ENCODE data around the gene CPLX1. TPM values are rescaled to one million over a fixed set of nuclear protein-coding genes. Genes with fewer than 3 reads are reported as not detected.

Gene CPLX1
- total and polyA plus RNA-seq, 3 donors from 2014 or later = 4.4 to 8.2 (median 5.5) TPM

- WGBS, 2 donors = 93 to 96% methylated on average over 6 to 9 of the region's 9 CpGs
- DNase-seq = no peak
- TF ChIP-seq POLR2A (IDR thresholded peaks at IDR 0.05) = no peak
- no peak for TF ChIP-seq CTCF (IDR thresholded peaks at IDR 0.05)
- Histone ChIP-seq H3K4me1 (no peaks in the 10 kb centered on the region), H3K4me3 (no peak overlapping the region), H3K27me3 (no peaks in the 10 kb centered on the region), H3K36me3 (ENCODE audit: low read depth, missing control alignments) (no peaks in the 10 kb centered on the region), H3K9me3 (no peaks in the 10 kb centered on the region), H3K27ac (no peak overlapping the region)
- intact Hi-C loops (cut with DNase I; ENCODE audit: low total_unique reads) = no loop called here
Observed at GRCh38 chr4:832536-832935, 6.6 kb upstream of the CPLX1 start.

GRCh38 chr4:832108-832507, 6.2 kb upstream of the CPLX1 start:
- DNase-seq = no peak

GRCh38 chr4:831483-831805, 5.5 kb upstream of the CPLX1 start:
- intact Hi-C loops (cut with DNase I; ENCODE audit: low total_unique reads) = no loop called here
- no peaks in the 10 kb centered on the region for H3K27me3 ChIP-seq
- H3K4me3 ChIP-seq = no peak overlapping the region
- H3K36me3 ChIP-seq (ENCODE audit: low read depth, missing control alignments) = no peaks in the 10 kb centered on the region
- H3K9me3 ChIP-seq = no peaks in the 10 kb centered on the region
- 75 to 79% methylated on average over 2 to 3 of the region's 3 CpGs for WGBS, 2 donors
- TF ChIP-seq CTCF (IDR thresholded peaks at IDR 0.05) (no peak), POLR2A (IDR thresholded peaks at IDR 0.05) (no peak)
- no peak overlapping the region for H3K27ac ChIP-seq
- no peaks in the 10 kb centered on the region for H3K4me1 ChIP-seq
- DNase-seq = no peak

More at GRCh38 chr4:832108-832507, 6.2 kb upstream of the CPLX1 start:
- Histone ChIP-seq H3K27me3 (no peaks in the 10 kb centered on the region), H3K27ac (no peak overlapping the region), H3K36me3 (ENCODE audit: low read depth, missing control alignments) (no peaks in the 10 kb centered on the region), H3K4me3 (no peak overlapping the region), H3K9me3 (no peaks in the 10 kb centered on the region), H3K4me1 (no peaks in the 10 kb centered on the region)
- intact Hi-C loops (cut with DNase I; ENCODE audit: low total_unique reads) = no loop called here
- TF ChIP-seq CTCF (IDR thresholded peaks at IDR 0.05) (no peak), POLR2A (IDR thresholded peaks at IDR 0.05) (no peak)
- WGBS, 2 donors = 83 to 88% methylated on average over 2 to 7 of the region's 7 CpGs

GRCh38 chr4:830601-831482, 4.9 kb upstream of the CPLX1 start:
- Histone ChIP-seq H3K27me3 (no peaks in the 10 kb centered on the region), H3K27ac (no peak overlapping the region), H3K36me3 (ENCODE audit: low read depth, missing control alignments) (no peaks in the 10 kb centered on the region), H3K4me1 (no peaks in the 10 kb centered on the region), H3K9me3 (no peaks in the 10 kb centered on the region), H3K4me3 (no peak overlapping the region)
- no peak for DNase-seq
- no peak for TF ChIP-seq POLR2A (IDR thresholded peaks at IDR 0.05)
- TF ChIP-seq CTCF (IDR thresholded peaks at IDR 0.05) = no peak
- WGBS, 2 donors = 74 to 77% methylated on average over 10 to 23 of the region's 23 CpGs
- intact Hi-C loops (cut with DNase I; ENCODE audit: low total_unique reads) = no loop called here

Data from testis (tissue), 3 donors.